A549 (cell line): ENCODE data around the gene HTR6. TPM values are rescaled to one million over a fixed set of nuclear protein-coding genes. Genes with fewer than 3 reads are reported as not detected.

Source experiments
- ATAC-seq, 2 experiments: fragments of 200-7000 bp in 1 of 2; fragments of >200 bp in 1 of 2; cut with Nextera tagmentation in 1 of 2; cut with Tn5 transposase in 1 of 2; 3 replicates each; pipeline versions ENCODE4 v1.8.0 to v1.9.1; 2018 to 2020; ENCODE audit warnings: mild to moderate bottlenecking in 1 of 2, moderate library complexity in 1 of 2
- CTCF ChIA-PET: fragments of 300-600 bp; sonication (Branson Sonifier 250); formaldehyde crosslinking; extraction: SDS; loops from one replicate; lab custom pipeline; 2021; ENCODE audit warnings: antibody characterized with exemption, inconsistent platforms; lab: Yijun Ruan, JAX
- POLR2A ChIA-PET: fragments of 350-600 bp; formaldehyde crosslinking; extraction: SDS; loops from one replicate; lab custom pipeline; 2021; ENCODE audit warnings: antibody characterized with exemption, inconsistent platforms; lab: Yijun Ruan, JAX
- DNase-seq, 2 experiments: peaks; one replicate each; pipeline versions ENCODE4 v3.0.0 to v3.0.0-alpha.2; 2011 to 2016; ENCODE audit warnings: low read depth in 1 of 2, low spot score in 1 of 2
- FAIRE-seq: peaks from 2 replicates; lab custom pipeline; 2011; peaks lifted over from hg19 to GRCh38; lab: Jason Lieb, UNC
- H3K27ac ChIP-seq, 2 experiments: fragments of >200 bp; sonication (Bioruptor Twin); formaldehyde crosslinking; 3 replicates each; pipeline ENCODE4 v1.5.1; 2016 to 2017
- H3K4me1 ChIP-seq: fragments of >200 bp; sonication (Bioruptor Twin); formaldehyde crosslinking; 3 replicates; pipeline ENCODE4 v1.6.1; 2016
- H3K4me2 ChIP-seq: fragments of >200 bp; sonication (Bioruptor Twin); formaldehyde crosslinking; 3 replicates; pipeline ENCODE4 v1.6.1; 2016
- H3K4me3 ChIP-seq: fragments of >200 bp; sonication (Bioruptor Twin); formaldehyde crosslinking; 3 replicates; pipeline ENCODE4 v1.5.1; 2016
- H3K9me3 ChIP-seq: fragments of >200 bp; sonication (Bioruptor Twin); formaldehyde crosslinking; 3 replicates; pipeline ENCODE4 v1.6.1; 2016
- CBX8 ChIP-seq: fragments of 200-600 bp; sonication (generic); IDR thresholded peaks from 2 replicates; pipeline ENCODE4 v1.6.1; 2016
- EHF ChIP-seq: fragments of 250-450 bp; sonication (Bioruptor Pico); IDR thresholded peaks from 2 replicates; pipeline ENCODE4 v1.5.0; 2020; ENCODE audit warnings: mild to moderate bottlenecking
- FOXS1 ChIP-seq: fragments of 250-450 bp; sonication (Bioruptor Pico); IDR thresholded peaks from 2 replicates; pipeline ENCODE4 v1.5.0; 2020; ENCODE audit warnings: mild to moderate bottlenecking, moderate library complexity
- HMGXB4 ChIP-seq: fragments of 250-450 bp; sonication (Bioruptor Pico); IDR thresholded peaks from 2 replicates; pipeline ENCODE4 v1.5.0; 2021; ENCODE audit warnings: mild to moderate bottlenecking, moderate library complexity, borderline replicate concordance
- JUNB ChIP-seq: fragments of >200 bp; sonication (Bioruptor Twin); formaldehyde crosslinking; IDR thresholded peaks from 2 replicates; pipeline ENCODE4 v1.6.1; 2016
- MAX ChIP-seq: IDR thresholded peaks from 2 replicates; pipeline ENCODE4 v1.6.1; 2012
- MYC ChIP-seq: IDR thresholded peaks from 2 replicates; pipeline ENCODE4 v1.6.1; 2012; ENCODE audit warnings: mild to moderate bottlenecking, inconsistent platforms, low read length, improper control_type of control experiment, borderline replicate concordance
- POLR2A ChIP-seq: IDR thresholded peaks from 2 replicates; pipeline ENCODE4 v1.6.1; 2012; ENCODE audit warnings: mild to moderate bottlenecking, low read length
- REST ChIP-seq: fragments of 200-600 bp; sonication (generic); IDR thresholded peaks from 2 replicates; pipeline ENCODE4 v1.6.1; 2016; ENCODE audit warnings: antibody characterized with exemption, mild to moderate bottlenecking, moderate library complexity
- ZFP36 ChIP-seq: fragments of 450-650 bp; IDR thresholded peaks from 2 replicates; pipeline ENCODE4 v1.6.1; 2014; ENCODE audit warnings: borderline replicate concordance; ENCODE audit not compliant: partially characterized antibody
- ZNF302 ChIP-seq: fragments of 250-450 bp; sonication (Bioruptor Pico); IDR thresholded peaks from 2 replicates; pipeline ENCODE4 v1.9.0; 2021; ENCODE audit warnings: inconsistent platforms, mild to moderate bottlenecking, moderate library complexity
- ZSCAN20 ChIP-seq: fragments of 250-450 bp; sonication (Bioruptor Pico); IDR thresholded peaks from 2 replicates; pipeline ENCODE4 v1.8.0; 2022; ENCODE audit warnings: mild to moderate bottlenecking, moderate library complexity
- WGBS: methylation state at CpG from one replicate; pipeline ENCODE4 v1.1.6; 2017; ENCODE audit errors: missing lambda C conversion rate; 5-methylcytosine and 5-hydroxymethylcytosine counted together
- polyA plus RNA-seq, 4 experiments: library from polyadenylated mRNA; depleted of rRNA in 3 of 4; stranded (reverse); fragments of >200 nt; fragmentation: RNase III in 1 of 4; extraction: RNeasy Plus Mini Kit Qiagen cat#74134 plus additional on column Dnase treatment in 1 of 4; gene quantifications; 2 replicates in 3 of 4; 3 replicates in 1 of 4; pipeline ENCODE4 v1.2.3, GENCODE V29; 2011 to 2017
- TF ChIP-seq, protein P1 (sequence below): fragments of 450-650 bp; IDR thresholded peaks from 2 replicates; pipeline ENCODE4 v1.6.1; 2014; ENCODE audit warnings: antibody characterized with exemption
- TF ChIP-seq, protein P2 (sequence below): fragments of 250-450 bp; sonication (Bioruptor Pico); IDR thresholded peaks from 2 replicates; pipeline ENCODE4 v1.5.0; 2020; ENCODE audit warnings: low read depth, mild to moderate bottlenecking, moderate library complexity

Gene HTR6
- polyA plus RNA-seq, 2 of the 4 experiments (the other 2 are of a cell fraction): 0.21 TPM; not detected in 1

GRCh38 chr1:19717467-19717866 is 52.8 kb downstream of the HTR6 start (continued):
- TF ChIP-seq REST (no peak), CBX8 (no peak), POLR2A (no peak)
- TF ChIP-seq, protein P1, sequence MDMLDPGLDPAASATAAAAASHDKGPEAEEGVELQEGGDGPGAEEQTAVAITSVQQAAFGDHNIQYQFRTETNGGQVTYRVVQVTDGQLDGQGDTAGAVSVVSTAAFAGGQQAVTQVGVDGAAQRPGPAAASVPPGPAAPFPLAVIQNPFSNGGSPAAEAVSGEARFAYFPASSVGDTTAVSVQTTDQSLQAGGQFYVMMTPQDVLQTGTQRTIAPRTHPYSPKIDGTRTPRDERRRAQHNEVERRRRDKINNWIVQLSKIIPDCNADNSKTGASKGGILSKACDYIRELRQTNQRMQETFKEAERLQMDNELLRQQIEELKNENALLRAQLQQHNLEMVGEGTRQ: no peak

DNA sequence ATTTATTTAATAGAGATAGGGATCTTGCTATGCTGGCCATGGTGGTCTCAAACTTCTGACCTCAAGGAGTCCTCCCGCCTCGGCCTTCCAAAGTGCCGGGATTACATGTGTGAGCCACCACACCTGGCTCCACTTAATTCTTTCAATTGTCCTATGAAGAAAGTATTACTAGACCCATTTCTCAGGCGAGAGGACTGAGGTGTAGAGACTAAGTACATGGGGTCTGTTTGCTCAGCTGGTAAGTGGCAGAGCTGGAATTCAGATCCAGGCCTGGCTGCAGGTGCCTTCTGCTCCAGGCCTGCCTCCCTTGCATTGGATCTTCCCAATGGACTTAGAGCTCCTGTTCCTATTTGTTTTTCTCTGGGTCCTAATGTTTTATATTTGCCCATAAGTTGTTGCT is 55.5 kb downstream of the HTR6 start:
- H3K4me2 ChIP-seq: no peak overlapping the region
- POLR2A ChIA-PET: no interaction called here
- no peak for TF ChIP-seq ZNF302 (CRISPR knock-in tag)
- no peak for TF ChIP-seq ZFP36
- no peak for TF ChIP-seq JUNB
- TF ChIP-seq, all 56 proteins: peak for 0
- Histone ChIP-seq H3K9me3 (no peaks in the 10 kb centered on the region), H3K4me3 (no peak overlapping the region), H3K27ac (no peak overlapping the region), H3K4me1 (no peaks in the 10 kb centered on the region)
- DNase-seq (no peak), FAIRE-seq (no peak), ATAC-seq (no peak)
- CTCF ChIA-PET: interaction anchor here (2.1 kb wide), 1 partner anchor 16 kb away, joined by 9 read pairs; no protein-coding TSS in a partner anchor
- WGBS: 91% methylated on average over 4 of the region's 4 CpGs

DNA sequence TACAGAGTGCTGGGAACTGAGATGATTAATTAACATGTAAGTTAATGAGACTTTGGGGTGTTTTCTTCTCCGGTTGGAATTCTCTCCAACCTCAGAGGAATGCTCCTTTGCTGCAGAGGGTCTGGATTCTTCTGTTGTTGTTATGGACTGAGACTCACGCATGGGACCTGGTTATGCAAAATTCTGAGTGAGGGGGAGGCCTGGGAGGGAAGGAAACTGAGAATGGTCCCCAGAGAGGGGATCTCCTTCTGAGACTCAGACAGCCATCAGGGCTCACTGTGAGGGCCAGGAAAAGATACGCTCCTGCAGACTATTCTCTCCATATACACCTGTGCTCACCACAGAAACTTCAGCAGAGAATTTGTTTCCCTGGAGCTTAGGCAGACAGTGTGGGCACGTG is 56.3 kb downstream of the HTR6 start:
- ATAC-seq (no peak), FAIRE-seq (no peak), DNase-seq (no peak)
- H3K9me3 ChIP-seq: no peaks in the 10 kb centered on the region
- no peak overlapping the region for H3K27ac ChIP-seq
- 84% methylated on average over 4 of the region's 4 CpGs for WGBS
- no peaks in the 10 kb centered on the region for H3K4me1 ChIP-seq
- POLR2A ChIA-PET: no interaction called here
- H3K4me3 ChIP-seq: no peak overlapping the region
- TF ChIP-seq, protein P1: no peak
- TF ChIP-seq EHF: no peak
- TF ChIP-seq, all 56 proteins: peak for 0
- CTCF ChIA-PET: no interaction called here
- no peak overlapping the region for H3K4me2 ChIP-seq

- POLR2A ChIA-PET: no interaction called here
- Histone ChIP-seq H3K27ac (no peak overlapping the region), H3K4me3 (no peak overlapping the region), H3K9me3 (no peaks in the 10 kb centered on the region)
- CTCF ChIA-PET: interaction anchor here (1.3 kb wide), 1 partner anchor 8 kb away, joined by 5 read pairs; no protein-coding TSS in a partner anchor
- no peak for DNase-seq
- 68% methylated on average over 4 of the region's 4 CpGs for WGBS
- no peak for FAIRE-seq
- TF ChIP-seq ZFP36 (no peak), MAX (no peak), ZSCAN20 (CRISPR knock-in tag) (no peak), HMGXB4 (CRISPR knock-in tag) (no peak), FOXS1 (CRISPR knock-in tag) (no peak), MYC (no peak), JUNB (no peak)
- TF ChIP-seq, protein P1: no peak
- TF ChIP-seq, protein P2, sequence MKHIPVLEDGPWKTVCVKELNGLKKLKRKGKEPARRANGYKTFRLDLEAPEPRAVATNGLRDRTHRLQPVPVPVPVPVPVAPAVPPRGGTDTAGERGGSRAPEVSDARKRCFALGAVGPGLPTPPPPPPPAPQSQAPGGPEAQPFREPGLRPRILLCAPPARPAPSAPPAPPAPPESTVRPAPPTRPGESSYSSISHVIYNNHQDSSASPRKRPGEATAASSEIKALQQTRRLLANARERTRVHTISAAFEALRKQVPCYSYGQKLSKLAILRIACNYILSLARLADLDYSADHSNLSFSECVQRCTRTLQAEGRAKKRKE: no peak
- TF ChIP-seq, all 56 proteins: peak for 0
- H3K4me2 ChIP-seq: no peak overlapping the region
- H3K4me1 ChIP-seq: no peaks in the 10 kb centered on the region
- no peak for ATAC-seq
These were observed 59.2 kb downstream of the HTR6 start for GRCh38 chr1:19723874-19724273.
